Measurements from ENCODE around the gene SLC35D2.

Gene SLC35D2

DNA sequence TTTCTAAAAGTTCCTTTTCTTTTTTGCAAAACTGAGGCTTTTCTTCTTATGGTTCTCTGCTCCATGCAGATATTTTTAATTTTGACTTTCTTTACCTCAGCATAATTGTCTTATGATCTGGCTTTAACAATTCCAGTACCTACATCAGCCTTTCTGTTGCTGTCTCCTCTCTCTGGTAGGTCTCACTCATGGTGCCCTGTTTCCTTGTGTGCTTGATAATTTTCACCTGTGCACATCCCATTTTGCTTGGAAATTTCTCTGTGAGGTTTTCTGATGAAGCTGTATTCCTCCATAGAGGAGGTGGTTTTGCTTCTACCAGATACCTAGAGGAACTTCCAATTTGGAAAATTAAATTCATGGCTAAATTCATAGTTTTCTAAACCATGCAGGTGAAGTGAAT, 79.3 kb downstream of the SLC35D2 start:
- no peak for TF ChIP-seq CTCF (IDR thresholded peaks at IDR 0.05; ENCODE audit: borderline replicate concordance, extremely low read depth, low read length, poor library complexity, severe bottlenecking)
- TF ChIP-seq EZH2 (IDR thresholded peaks at IDR 0.05; ENCODE audit: borderline replicate concordance, low read depth, low read length, severe bottlenecking) = no peak
- Histone ChIP-seq H3K9ac (ENCODE audit: low read depth, low read length) (no peak overlapping the region), H3K9me3 (ENCODE audit: insufficient read depth, low read length, severe bottlenecking) (no peaks in the 10 kb centered on the region), H3K4me3 (ENCODE audit: low read depth in 1 of 2, low read length in 2 of 2) (no peak overlapping the region), H2AFZ (ENCODE audit: low read depth, low read length) (no peak overlapping the region), H3K79me2 (ENCODE audit: insufficient read depth, low read length) (no peaks in the 10 kb centered on the region), H3K27ac (ENCODE audit: low read length) (no peak overlapping the region), H3K27me3 (ENCODE audit: insufficient read depth, low read length, poor library complexity) (peaks cover 5% of the 10 kb centered on the region), H4K20me1 (ENCODE audit: insufficient read depth, low read length) (no peaks in the 10 kb centered on the region), H3K4me1 (ENCODE audit: insufficient read depth, low read length) (no peaks in the 10 kb centered on the region), H3K36me3 (ENCODE audit: insufficient read depth, low read length) (no peaks in the 10 kb centered on the region), H3K4me2 (ENCODE audit: insufficient read depth, low read length) (no peak overlapping the region)
- no peak for ATAC-seq (ENCODE audit: insufficient read depth, low read depth)
- no peak for DNase-seq

DNA sequence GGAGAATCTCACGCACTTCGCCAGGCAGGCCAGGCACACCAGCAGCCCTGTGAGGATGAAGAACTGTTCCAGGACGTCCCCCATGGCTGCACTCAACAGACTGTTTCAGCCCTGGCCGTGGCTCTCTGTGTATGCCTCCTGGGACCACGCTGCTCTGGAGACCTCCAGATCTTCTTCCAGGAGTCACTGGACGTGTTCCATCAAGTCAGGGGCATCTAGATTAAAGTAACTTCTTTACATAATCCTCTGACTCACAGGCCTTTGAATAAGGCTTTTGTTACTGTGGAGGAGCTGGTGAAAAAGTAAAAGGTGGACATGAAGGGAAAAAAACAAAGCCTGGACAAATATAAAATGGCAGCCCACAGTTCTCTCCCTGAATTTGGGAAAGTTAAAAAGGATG, 81.5 kb downstream of the SLC35D2 start, which contains the start of gene HSD17B3:
Gene HSD17B3 (minus strand): TSS at position 156 of the 400 bp plus-strand sequence. CDS start 72 bp downstream, at position 84.
- Histone ChIP-seq H3K4me3 (ENCODE audit: low read depth in 1 of 2, low read length in 2 of 2) (no peak within 1 kb of the TSS), H3K9me3 (ENCODE audit: insufficient read depth, low read length, severe bottlenecking) (no peaks in the 10 kb centered on the region), H3K36me3 (ENCODE audit: insufficient read depth, low read length) (no peaks in the 10 kb centered on the region), H3K27ac (ENCODE audit: low read length) (no peak within 1 kb of the TSS), H3K4me2 (ENCODE audit: insufficient read depth, low read length) (no peak within 1 kb of the TSS), H2AFZ (ENCODE audit: low read depth, low read length) (no peak within 1 kb of the TSS), H3K79me2 (ENCODE audit: insufficient read depth, low read length) (no peaks in the 10 kb centered on the region), H3K4me1 (ENCODE audit: insufficient read depth, low read length) (no peaks in the 10 kb centered on the region), H3K27me3 (ENCODE audit: insufficient read depth, low read length, poor library complexity) (peaks cover 5% of the 10 kb centered on the region), H3K9ac (ENCODE audit: low read depth, low read length) (no peak within 1 kb of the TSS), H4K20me1 (ENCODE audit: insufficient read depth, low read length) (no peaks in the 10 kb centered on the region)
- TF ChIP-seq CTCF (IDR thresholded peaks at IDR 0.05; ENCODE audit: borderline replicate concordance, extremely low read depth, low read length, poor library complexity, severe bottlenecking) (no peak), EZH2 (IDR thresholded peaks at IDR 0.05; ENCODE audit: borderline replicate concordance, low read depth, low read length, severe bottlenecking) (no peak)
- DNase-seq = no peak
- ATAC-seq (ENCODE audit: insufficient read depth, low read depth) = no peak

GRCh38 chr9:96299823-96300222, 83.7 kb downstream of the SLC35D2 start:
- TF ChIP-seq CTCF (IDR thresholded peaks at IDR 0.05; ENCODE audit: borderline replicate concordance, extremely low read depth, low read length, poor library complexity, severe bottlenecking) = no peak
- no peak for TF ChIP-seq EZH2 (IDR thresholded peaks at IDR 0.05; ENCODE audit: borderline replicate concordance, low read depth, low read length, severe bottlenecking)
- H3K27me3 ChIP-seq (ENCODE audit: insufficient read depth, low read length, poor library complexity) = peaks cover 5% of the 10 kb centered on the region
- H3K4me3 ChIP-seq (ENCODE audit: low read depth in 1 of 2, low read length in 2 of 2) = no peak overlapping the region
- H3K27ac ChIP-seq (ENCODE audit: low read length) = no peak overlapping the region
- no peaks in the 10 kb centered on the region for H4K20me1 ChIP-seq (ENCODE audit: insufficient read depth, low read length)
- ATAC-seq (ENCODE audit: insufficient read depth, low read depth) (no peak), DNase-seq (no peak)
- no peaks in the 10 kb centered on the region for H3K79me2 ChIP-seq (ENCODE audit: insufficient read depth, low read length)
- H3K9ac ChIP-seq (ENCODE audit: low read depth, low read length) = no peak overlapping the region
- H3K4me2 ChIP-seq (ENCODE audit: insufficient read depth, low read length) = no peak overlapping the region
- no peaks in the 10 kb centered on the region for H3K9me3 ChIP-seq (ENCODE audit: insufficient read depth, low read length, severe bottlenecking)
- no peak overlapping the region for H2AFZ ChIP-seq (ENCODE audit: low read depth, low read length)
- no peaks in the 10 kb centered on the region for H3K36me3 ChIP-seq (ENCODE audit: insufficient read depth, low read length)
- no peaks in the 10 kb centered on the region for H3K4me1 ChIP-seq (ENCODE audit: insufficient read depth, low read length)

DNA sequence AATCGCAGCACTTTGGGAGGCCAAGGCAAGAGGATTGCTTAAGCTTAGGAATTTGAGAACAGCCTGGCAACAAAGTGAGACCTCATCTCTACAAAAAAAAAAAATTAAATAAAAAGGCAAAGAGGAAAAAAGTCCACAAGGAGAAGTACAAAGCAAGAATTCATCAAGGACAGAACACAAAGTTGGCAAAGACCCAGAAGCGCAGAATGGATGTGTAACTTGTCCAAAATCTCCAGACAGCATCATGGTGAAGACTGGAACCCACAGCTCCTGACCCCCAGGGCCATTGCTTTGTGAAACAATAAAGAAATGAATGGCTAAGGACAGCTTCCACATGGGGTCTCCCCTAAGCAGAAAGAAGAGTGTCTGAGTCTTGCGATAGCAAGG, 89.4 kb downstream of the SLC35D2 start:
- no peak for DNase-seq

More for the DNA sequence above, 89.4 kb downstream of the SLC35D2 start:
- Histone ChIP-seq H2AFZ (ENCODE audit: low read depth, low read length) (no peak overlapping the region), H3K4me1 (ENCODE audit: insufficient read depth, low read length) (no peaks in the 10 kb centered on the region), H3K27me3 (ENCODE audit: insufficient read depth, low read length, poor library complexity) (no peaks in the 10 kb centered on the region), H3K9ac (ENCODE audit: low read depth, low read length) (no peak overlapping the region), H3K27ac (ENCODE audit: low read length) (no peak overlapping the region), H3K4me2 (ENCODE audit: insufficient read depth, low read length) (no peak overlapping the region), H3K4me3 (ENCODE audit: low read depth in 1 of 2, low read length in 2 of 2) (no peak overlapping the region), H3K9me3 (ENCODE audit: insufficient read depth, low read length, severe bottlenecking) (no peaks in the 10 kb centered on the region), H3K79me2 (ENCODE audit: insufficient read depth, low read length) (no peaks in the 10 kb centered on the region), H4K20me1 (ENCODE audit: insufficient read depth, low read length) (no peaks in the 10 kb centered on the region), H3K36me3 (ENCODE audit: insufficient read depth, low read length) (no peaks in the 10 kb centered on the region)
- ATAC-seq (ENCODE audit: insufficient read depth, low read depth) = no peak
- TF ChIP-seq EZH2 (IDR thresholded peaks at IDR 0.05; ENCODE audit: borderline replicate concordance, low read depth, low read length, severe bottlenecking) (no peak), CTCF (IDR thresholded peaks at IDR 0.05; ENCODE audit: borderline replicate concordance, extremely low read depth, low read length, poor library complexity, severe bottlenecking) (no peak)

Data from DND-41 (cell line).